Measurements from ENCODE around the gene SNAPC4. TPM values are rescaled to one million over a fixed set of nuclear protein-coding genes. Genes with fewer than 3 reads are reported as not detected.

Gene SNAPC4, protein sequence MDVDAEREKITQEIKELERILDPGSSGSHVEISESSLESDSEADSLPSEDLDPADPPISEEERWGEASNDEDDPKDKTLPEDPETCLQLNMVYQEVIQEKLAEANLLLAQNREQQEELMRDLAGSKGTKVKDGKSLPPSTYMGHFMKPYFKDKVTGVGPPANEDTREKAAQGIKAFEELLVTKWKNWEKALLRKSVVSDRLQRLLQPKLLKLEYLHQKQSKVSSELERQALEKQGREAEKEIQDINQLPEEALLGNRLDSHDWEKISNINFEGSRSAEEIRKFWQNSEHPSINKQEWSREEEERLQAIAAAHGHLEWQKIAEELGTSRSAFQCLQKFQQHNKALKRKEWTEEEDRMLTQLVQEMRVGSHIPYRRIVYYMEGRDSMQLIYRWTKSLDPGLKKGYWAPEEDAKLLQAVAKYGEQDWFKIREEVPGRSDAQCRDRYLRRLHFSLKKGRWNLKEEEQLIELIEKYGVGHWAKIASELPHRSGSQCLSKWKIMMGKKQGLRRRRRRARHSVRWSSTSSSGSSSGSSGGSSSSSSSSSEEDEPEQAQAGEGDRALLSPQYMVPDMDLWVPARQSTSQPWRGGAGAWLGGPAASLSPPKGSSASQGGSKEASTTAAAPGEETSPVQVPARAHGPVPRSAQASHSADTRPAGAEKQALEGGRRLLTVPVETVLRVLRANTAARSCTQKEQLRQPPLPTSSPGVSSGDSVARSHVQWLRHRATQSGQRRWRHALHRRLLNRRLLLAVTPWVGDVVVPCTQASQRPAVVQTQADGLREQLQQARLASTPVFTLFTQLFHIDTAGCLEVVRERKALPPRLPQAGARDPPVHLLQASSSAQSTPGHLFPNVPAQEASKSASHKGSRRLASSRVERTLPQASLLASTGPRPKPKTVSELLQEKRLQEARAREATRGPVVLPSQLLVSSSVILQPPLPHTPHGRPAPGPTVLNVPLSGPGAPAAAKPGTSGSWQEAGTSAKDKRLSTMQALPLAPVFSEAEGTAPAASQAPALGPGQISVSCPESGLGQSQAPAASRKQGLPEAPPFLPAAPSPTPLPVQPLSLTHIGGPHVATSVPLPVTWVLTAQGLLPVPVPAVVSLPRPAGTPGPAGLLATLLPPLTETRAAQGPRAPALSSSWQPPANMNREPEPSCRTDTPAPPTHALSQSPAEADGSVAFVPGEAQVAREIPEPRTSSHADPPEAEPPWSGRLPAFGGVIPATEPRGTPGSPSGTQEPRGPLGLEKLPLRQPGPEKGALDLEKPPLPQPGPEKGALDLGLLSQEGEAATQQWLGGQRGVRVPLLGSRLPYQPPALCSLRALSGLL (N-terminal part only)
- 11.4 to 14.3 TPM (median 13.5 TPM) in 5 replicates for total RNA-seq (2022; extraction: Qiagen RNA extraction; ENCODE audit: low read depth)

DNA sequence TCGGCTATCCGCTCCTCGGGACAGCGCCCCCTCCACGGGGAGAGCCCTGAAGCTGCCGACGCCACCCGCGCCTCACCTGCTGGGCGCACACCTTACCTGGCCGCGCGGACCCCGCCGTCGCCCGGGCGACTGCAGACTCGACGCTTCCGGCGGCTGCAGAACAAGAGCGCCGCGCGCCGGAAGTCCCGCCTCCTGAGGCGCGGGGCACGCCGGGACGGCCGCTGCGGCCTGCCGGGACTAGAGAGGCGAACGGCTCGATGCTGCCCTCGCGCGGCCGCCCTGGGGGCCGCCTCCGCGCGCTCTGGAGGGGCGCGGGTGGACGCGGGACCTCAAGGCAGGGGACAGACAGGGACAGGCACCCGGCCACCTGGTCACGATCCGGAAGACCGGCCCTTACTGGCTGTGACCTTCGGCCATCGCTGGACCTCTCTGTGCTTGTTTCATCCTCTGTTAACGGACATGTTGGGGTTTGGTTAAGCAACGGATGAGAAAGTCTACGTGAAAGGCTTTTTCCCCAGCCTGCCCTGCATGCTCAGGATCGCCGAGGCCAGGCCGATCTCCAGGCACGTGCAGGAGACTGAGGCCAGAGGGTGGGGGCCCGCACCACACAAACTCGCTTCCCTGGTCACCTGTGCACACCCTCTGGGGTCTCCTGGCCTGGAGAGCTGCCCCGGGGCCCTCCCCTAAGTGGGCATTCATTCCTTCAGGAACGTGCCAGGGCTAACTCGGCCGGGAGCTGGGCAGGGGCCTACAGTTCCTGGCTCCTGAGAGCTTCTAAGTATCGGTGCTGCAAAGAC lies at the start of gene SNAPC4:
SNAPC4 (minus strand) TSS at position 133 of the 797 bp plus-strand sequence. CDS start 1,742 bp downstream, outside the sequence.

GRCh38 chr9:136439481-136440408 lies 39.8 kb upstream of the SNAPC4 start, which contains the start of gene INPP5E:
Gene INPP5E (minus strand): TSS chr9:136439845. CDS start chr9:136439419, 426 bp downstream.

GRCh38 chr9:136410500-136411287 lies 10.7 kb upstream of the SNAPC4 start, which contains the start of the genes ENTR1 and PMPCA:
Gene ENTR1 (minus strand): TSS chr9:136410614. CDS start chr9:136410397, 217 bp downstream.
Gene PMPCA (plus strand): TSS chr9:136410658. CDS start chr9:136410669, 11 bp downstream.

GRCh38 chr9:136373300-136374182 lies 26.4 kb downstream of the SNAPC4 start, which contains the start of gene CARD9:
Gene CARD9 (minus strand): TSS chr9:136373669. CDS start chr9:136372078, 1,591 bp downstream.

GRCh38 chr9:136363106-136363948 lies 36.6 kb downstream of the SNAPC4 start, which contains the start of gene DNLZ:
Gene DNLZ (minus strand): TSS chr9:136363744. CDS start chr9:136363714, 30 bp downstream.

Other genes starting within 250 kb of the SNAPC4 start
- gene LHX3, start 195.0 kb downstream of the SNAPC4 start, total RNA-seq (2022; extraction: Qiagen RNA extraction; ENCODE audit: low read depth) = 0.07 to 0.14 TPM (median 0.11 TPM) in 4 of 5 replicates, not detected in the other
- 24.9 to 31.0 TPM (median 28.7 TPM) in 5 replicates for gene QSOX2, start 154.4 kb downstream of the SNAPC4 start, total RNA-seq (2022; extraction: Qiagen RNA extraction; ENCODE audit: low read depth)
- gene CCDC187, start 96.1 kb downstream of the SNAPC4 start, total RNA-seq (2022; extraction: Qiagen RNA extraction; ENCODE audit: low read depth) = 0.01 to 0.03 TPM (median 0.01 TPM) in 3 of 5 replicates, not detected in the others
- gene GPSM1, start 72.6 kb downstream of the SNAPC4 start, total RNA-seq (2022; extraction: Qiagen RNA extraction; ENCODE audit: low read depth) = 8.4 to 13.6 TPM (median 10.7 TPM) in 5 replicates
- 23.0 to 44.2 TPM (median 39.4 TPM) in 5 replicates for gene DNLZ, start 36.4 kb downstream of the SNAPC4 start, total RNA-seq (2022; extraction: Qiagen RNA extraction; ENCODE audit: low read depth)
- gene CARD9, start 26.5 kb downstream of the SNAPC4 start, total RNA-seq (2022; extraction: Qiagen RNA extraction; ENCODE audit: low read depth) = 0.42 to 1.9 TPM (median 0.95 TPM) in 5 replicates
- gene ENTR1, start 10.4 kb upstream of the SNAPC4 start, total RNA-seq (2022; extraction: Qiagen RNA extraction; ENCODE audit: low read depth) = 65.7 to 78.4 TPM (median 75.3 TPM) in 5 replicates
- 70.4 to 109 TPM (median 79.7 TPM) in 5 replicates for gene PMPCA, start 10.5 kb upstream of the SNAPC4 start, total RNA-seq (2022; extraction: Qiagen RNA extraction; ENCODE audit: low read depth)
- 11.7 to 21.4 TPM (median 19.0 TPM) in 5 replicates for gene INPP5E, start 39.7 kb upstream of the SNAPC4 start, total RNA-seq (2022; extraction: Qiagen RNA extraction; ENCODE audit: low read depth)
- 49.9 to 62.1 TPM (median 59.2 TPM) in 5 replicates for gene SEC16A, start 82.9 kb upstream of the SNAPC4 start, total RNA-seq (2022; extraction: Qiagen RNA extraction; ENCODE audit: low read depth)
- gene NOTCH1, start 145.9 kb upstream of the SNAPC4 start, total RNA-seq (2022; extraction: Qiagen RNA extraction; ENCODE audit: low read depth) = 7.0 to 13.1 TPM (median 10.8 TPM) in 5 replicates